ENCODE data around the gene TTLL1. TPM values are rescaled to one million over a fixed set of nuclear protein-coding genes. Genes with fewer than 3 reads are reported as not detected.
A peak's percentile ranks its signal among the peaks of the same experiment; 100 is the strongest.

The TTLL1 gene
- total RNA-seq, 2 experiments from 2014 or later, result 4.2 to 6.0 TPM

- TF ChIP-seq CTCF (IDR thresholded peaks at IDR 0.05), result no peak
- Mint-ChIP-seq H3K27me3 (no peaks in the 10 kb centered on the region), H3K4me3 (peak overlapping the region; percentile 97), H3K36me3 (ENCODE audit: low read depth) (no peaks in the 10 kb centered on the region), H3K27ac (peak overlapping the region; percentile 91), H3K9me3 (no peaks in the 10 kb centered on the region), H3K4me1 (ENCODE audit: low read depth) (peaks cover 15% of the 10 kb centered on the region)
- DNase-seq (no peak), ATAC-seq (no peak)
- intact Hi-C loops (cut with micrococcal nuclease), result no loop called here
- ChIA-PET POLR2A (interaction anchor here (0.6 to 2.5 kb wide), 7 partner anchors 11 to 97 kb away, joined by 3 to 10 read pairs (median 3); no protein-coding TSS in a partner anchor), CTCF (interaction anchor here (1.2 kb wide), 1 partner anchor 82 kb away, joined by 4 read pairs; no protein-coding TSS in a partner anchor)
Measured at GRCh38 chr22:43015677-43016042, 73.5 kb downstream of the TTLL1 start.

- intact Hi-C loops (cut with micrococcal nuclease), result no loop called here
- TF ChIP-seq CTCF (IDR thresholded peaks at IDR 0.05), result no peak
- H3K36me3 Mint-ChIP-seq (ENCODE audit: low read depth), result no peaks in the 10 kb centered on the region
Measured at GRCh38 chr22:43014869-43015676, 74.1 kb downstream of the TTLL1 start, which contains the start of gene PACSIN2. TSS of gene PACSIN2 (minus strand) at chr22:43015149. CDS start at chr22:42912080, 103,069 bp downstream.

GRCh38 chr22:43014316-43014868 lies 74.8 kb downstream of the TTLL1 start:
- no peak for TF ChIP-seq CTCF (IDR thresholded peaks at IDR 0.05)
- peak overlapping the region; percentile 80 for H3K27ac Mint-ChIP-seq
- POLR2A ChIA-PET, result interaction anchor here (0.7 to 2.7 kb wide), 9 partner anchors 10 to 119 kb away, joined by 3 to 10 read pairs (median 3); no protein-coding TSS in a partner anchor
- H3K9me3 Mint-ChIP-seq, result no peaks in the 10 kb centered on the region
- intact Hi-C loops (cut with micrococcal nuclease), result no loop called here
- peak overlapping the region; percentile 97 for H3K4me3 Mint-ChIP-seq
- CTCF ChIA-PET, result interaction anchor here (1.0 to 1.6 kb wide), 4 partner anchors 14 to 80 kb away, joined by 4 to 5 read pairs (median 4); no protein-coding TSS in a partner anchor
- peaks cover 15% of the 10 kb centered on the region for H3K4me1 Mint-ChIP-seq (ENCODE audit: low read depth)
- DNase-seq (peak; percentile 42), ATAC-seq (peak; percentile 9)
- no peaks in the 10 kb centered on the region for H3K27me3 Mint-ChIP-seq
- H3K36me3 Mint-ChIP-seq (ENCODE audit: low read depth), result no peaks in the 10 kb centered on the region

More at GRCh38 chr22:43014869-43015676, 74.1 kb downstream of the TTLL1 start, which contains the start of gene PACSIN2:
- Mint-ChIP-seq H3K27ac (peak within 1 kb of the TSS; percentile 91), H3K4me3 (peak within 1 kb of the TSS; percentile 97), H3K4me1 (ENCODE audit: low read depth) (peaks cover 15% of the 10 kb centered on the region), H3K27me3 (no peaks in the 10 kb centered on the region), H3K9me3 (no peaks in the 10 kb centered on the region)
- CTCF ChIA-PET, result interaction anchor here (1.0 to 1.2 kb wide), 2 partner anchors 19 to 81 kb away, joined by 4 to 5 read pairs; no protein-coding TSS in a partner anchor
- DNase-seq (peak; percentile 99), ATAC-seq (peak; percentile 99)
- POLR2A ChIA-PET, result interaction anchor here (0.6 to 2.7 kb wide), 10 partner anchors 11 to 96 kb away, joined by 3 to 10 read pairs (median 3); no protein-coding TSS in a partner anchor

GRCh38 chr22:43013355-43014315 lies 75.6 kb downstream of the TTLL1 start:
- H3K4me1 Mint-ChIP-seq (ENCODE audit: low read depth), result peaks cover 20% of the 10 kb centered on the region
- no peaks in the 10 kb centered on the region for H3K9me3 Mint-ChIP-seq
- H3K36me3 Mint-ChIP-seq (ENCODE audit: low read depth), result no peaks in the 10 kb centered on the region
- DNase-seq (peak; percentile 56), ATAC-seq (peak; percentile 9)
- no peak for TF ChIP-seq CTCF (IDR thresholded peaks at IDR 0.05)
- POLR2A ChIA-PET, result interaction anchor here (0.7 to 2.7 kb wide), 9 partner anchors 9 to 118 kb away, joined by 3 to 10 read pairs (median 3); no protein-coding TSS in a partner anchor
- peak overlapping the region; percentile 97 for H3K4me3 Mint-ChIP-seq
- no peak overlapping the region for H3K27ac Mint-ChIP-seq
- H3K27me3 Mint-ChIP-seq, result no peaks in the 10 kb centered on the region
- CTCF ChIA-PET, result interaction anchor here (1.3 to 1.6 kb wide), 3 partner anchors 14 to 46 kb away, joined by 3 to 5 read pairs (median 4); no protein-coding TSS in a partner anchor
- intact Hi-C loops (cut with micrococcal nuclease), result no loop called here
